Measurements from ENCODE around the gene TUFT1. TPM values are rescaled to one million over a fixed set of nuclear protein-coding genes. Genes with fewer than 3 reads are reported as not detected.

TUFT1 gene
- total RNA-seq, 1 donor from 2014 or later, result 33.5 TPM

- no peak for DNase-seq (ENCODE audit: low read depth)
- TF ChIP-seq CTCF (conservative IDR thresholded peaks at IDR 0.05; ENCODE audit: low read depth, low read length), result no peak
- H3K4me3 ChIP-seq (ENCODE audit: low read depth, low read length), result no peak overlapping the region
Measured at GRCh38 chr1:151570819-151571218, 30.7 kb downstream of the TUFT1 start.

GRCh38 chr1:151574575-151575529 lies 34.7 kb downstream of the TUFT1 start:
- no peak for TF ChIP-seq CTCF (conservative IDR thresholded peaks at IDR 0.05; ENCODE audit: low read depth, low read length)
- no peak for DNase-seq (ENCODE audit: low read depth)
- no peak overlapping the region for H3K4me3 ChIP-seq (ENCODE audit: low read depth, low read length)

GRCh38 chr1:151577173-151577572 lies 37.1 kb downstream of the TUFT1 start:
- no peak overlapping the region for H3K4me3 ChIP-seq (ENCODE audit: low read depth, low read length)
- no peak for DNase-seq (ENCODE audit: low read depth)
- no peak for TF ChIP-seq CTCF (conservative IDR thresholded peaks at IDR 0.05; ENCODE audit: low read depth, low read length)

- no peak overlapping the region for H3K4me3 ChIP-seq (ENCODE audit: low read depth, low read length)
- no peak for DNase-seq (ENCODE audit: low read depth)
- no peak for TF ChIP-seq CTCF (conservative IDR thresholded peaks at IDR 0.05; ENCODE audit: low read depth, low read length)
Measured at GRCh38 chr1:151578941-151579340, 38.8 kb downstream of the TUFT1 start.

- DNase-seq (ENCODE audit: low read depth), result no peak
Measured at GRCh38 chr1:151579436-151580225, 39.5 kb downstream of the TUFT1 start.

GRCh38 chr1:151581451-151581850 lies 41.3 kb downstream of the TUFT1 start:
- DNase-seq (ENCODE audit: low read depth), result no peak
- no peak overlapping the region for H3K4me3 ChIP-seq (ENCODE audit: low read depth, low read length)
- TF ChIP-seq CTCF (conservative IDR thresholded peaks at IDR 0.05; ENCODE audit: low read depth, low read length), result no peak

More at GRCh38 chr1:151579436-151580225, 39.5 kb downstream of the TUFT1 start:
- no peak for TF ChIP-seq CTCF (conservative IDR thresholded peaks at IDR 0.05; ENCODE audit: low read depth, low read length)
- no peak overlapping the region for H3K4me3 ChIP-seq (ENCODE audit: low read depth, low read length)
